Measurements from ENCODE around the gene HBZ. TPM values are rescaled to one million over a fixed set of nuclear protein-coding genes. Genes with fewer than 3 reads are reported as not detected.

Gene HBZ
- total and polyA plus RNA-seq, 9 of the 15 experiments (the other 6 are each of a cell fraction or from before 2014, with no cell fraction given): 58.0 to 610 (median 113) TPM

- TF ChIP-seq, protein P1, sequence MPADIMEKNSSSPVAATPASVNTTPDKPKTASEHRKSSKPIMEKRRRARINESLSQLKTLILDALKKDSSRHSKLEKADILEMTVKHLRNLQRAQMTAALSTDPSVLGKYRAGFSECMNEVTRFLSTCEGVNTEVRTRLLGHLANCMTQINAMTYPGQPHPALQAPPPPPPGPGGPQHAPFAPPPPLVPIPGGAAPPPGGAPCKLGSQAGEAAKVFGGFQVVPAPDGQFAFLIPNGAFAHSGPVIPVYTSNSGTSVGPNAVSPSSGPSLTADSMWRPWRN (IDR thresholded peaks at IDR 0.05; ENCODE audit: low read depth): no peak
- no peak; the same call in 1 of the 2 replicates for TF ChIP-seq ZNF77 (CRISPR knock-in tag; IDR thresholded peaks at IDR 0.05)
- TF ChIP-seq GTF2F1 (IDR thresholded peaks at IDR 0.05; ENCODE audit: low read depth, low read length): no peak
- TF ChIP-seq MYC (IDR thresholded peaks at IDR 0.05; ENCODE audit: low read depth, low read length): peak; percentile 97
- TF ChIP-seq MYC (CRISPR knock-in tag; IDR thresholded peaks at IDR 0.05; ENCODE audit: borderline replicate concordance, low read depth): 0 out of 2 replicates have a peak, but pooled peaks have one; percentile 66
- no peak; the same call in 1 of the 2 replicates for TF ChIP-seq RAD51 (IDR thresholded peaks at IDR 0.05; ENCODE audit: borderline replicate concordance, low read depth)
- TF ChIP-seq HIVEP1 (CRISPR knock-in tag; IDR thresholded peaks at IDR 0.05): no peak
- TF ChIP-seq CTBP1 (IDR thresholded peaks at IDR 0.05; ENCODE audit: borderline replicate concordance): peak; percentile 93
- no peak for TF ChIP-seq RFX1 (IDR thresholded peaks at IDR 0.05)
- TF ChIP-seq, protein P2, sequence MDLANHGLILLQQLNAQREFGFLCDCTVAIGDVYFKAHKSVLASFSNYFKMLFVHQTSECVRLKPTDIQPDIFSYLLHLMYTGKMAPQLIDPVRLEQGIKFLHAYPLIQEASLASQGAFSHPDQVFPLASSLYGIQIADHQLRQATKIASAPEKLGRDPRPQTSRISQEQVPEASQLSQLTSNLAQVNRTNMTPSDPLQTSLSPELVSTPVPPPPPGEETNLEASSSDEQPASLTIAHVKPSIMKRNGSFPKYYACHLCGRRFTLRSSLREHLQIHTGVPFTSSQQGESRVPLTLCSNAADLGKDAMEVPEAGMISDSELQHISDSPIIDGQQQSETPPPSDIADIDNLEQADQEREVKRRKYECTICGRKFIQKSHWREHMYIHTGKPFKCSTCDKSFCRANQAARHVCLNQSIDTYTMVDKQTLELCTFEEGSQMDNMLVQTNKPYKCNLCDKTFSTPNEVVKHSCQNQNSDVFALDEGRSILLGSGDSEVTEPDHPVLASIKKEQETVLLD (IDR thresholded peaks at IDR 0.05): peak; percentile 13; the same call in 1 of the 2 replicates
- TF ChIP-seq E4F1 (CRISPR knock-in tag; IDR thresholded peaks at IDR 0.05; ENCODE audit: borderline replicate concordance): no peak
- TF ChIP-seq ZNF384 (IDR thresholded peaks at IDR 0.05; ENCODE audit: low read depth, low read length): no peak
- TF ChIP-seq, protein P3, sequence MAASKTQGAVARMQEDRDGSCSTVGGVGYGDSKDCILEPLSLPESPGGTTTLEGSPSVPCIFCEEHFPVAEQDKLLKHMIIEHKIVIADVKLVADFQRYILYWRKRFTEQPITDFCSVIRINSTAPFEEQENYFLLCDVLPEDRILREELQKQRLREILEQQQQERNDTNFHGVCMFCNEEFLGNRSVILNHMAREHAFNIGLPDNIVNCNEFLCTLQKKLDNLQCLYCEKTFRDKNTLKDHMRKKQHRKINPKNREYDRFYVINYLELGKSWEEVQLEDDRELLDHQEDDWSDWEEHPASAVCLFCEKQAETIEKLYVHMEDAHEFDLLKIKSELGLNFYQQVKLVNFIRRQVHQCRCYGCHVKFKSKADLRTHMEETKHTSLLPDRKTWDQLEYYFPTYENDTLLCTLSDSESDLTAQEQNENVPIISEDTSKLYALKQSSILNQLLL (CRISPR knock-in tag; IDR thresholded peaks at IDR 0.05; ENCODE audit: borderline replicate concordance): no peak
- no peak for TF ChIP-seq KDM4B (IDR thresholded peaks at IDR 0.05; ENCODE audit: borderline replicate concordance in 2 of 2, low read depth in 1 of 2)
- TF ChIP-seq TCF7L2 (IDR thresholded peaks at IDR 0.05; ENCODE audit: low read depth, low read length): no peak
- TF ChIP-seq, protein P4, sequence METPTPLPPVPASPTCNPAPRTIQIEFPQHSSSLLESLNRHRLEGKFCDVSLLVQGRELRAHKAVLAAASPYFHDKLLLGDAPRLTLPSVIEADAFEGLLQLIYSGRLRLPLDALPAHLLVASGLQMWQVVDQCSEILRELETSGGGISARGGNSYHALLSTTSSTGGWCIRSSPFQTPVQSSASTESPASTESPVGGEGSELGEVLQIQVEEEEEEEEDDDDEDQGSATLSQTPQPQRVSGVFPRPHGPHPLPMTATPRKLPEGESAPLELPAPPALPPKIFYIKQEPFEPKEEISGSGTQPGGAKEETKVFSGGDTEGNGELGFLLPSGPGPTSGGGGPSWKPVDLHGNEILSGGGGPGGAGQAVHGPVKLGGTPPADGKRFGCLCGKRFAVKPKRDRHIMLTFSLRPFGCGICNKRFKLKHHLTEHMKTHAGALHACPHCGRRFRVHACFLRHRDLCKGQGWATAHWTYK (CRISPR knock-in tag; IDR thresholded peaks at IDR 0.05): peak; percentile 83; the same call in 1 of the 2 replicates
- TF ChIP-seq, protein P5, sequence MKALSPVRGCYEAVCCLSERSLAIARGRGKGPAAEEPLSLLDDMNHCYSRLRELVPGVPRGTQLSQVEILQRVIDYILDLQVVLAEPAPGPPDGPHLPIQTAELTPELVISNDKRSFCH (CRISPR knock-in tag; IDR thresholded peaks at IDR 0.05): no peak
- TF ChIP-seq, protein P5 (tag; IDR thresholded peaks at IDR 0.05): peak; percentile 91
- TF ChIP-seq STAT5A (IDR thresholded peaks at IDR 0.05; ENCODE audit: borderline replicate concordance, low read length): no peak
- TF ChIP-seq BHLHE40 (IDR thresholded peaks at IDR 0.05; ENCODE audit: low read length): peak; percentile 90
These were observed 28.5 kb downstream of the HBZ start (continued) for GRCh38 chr16:180681-181564.
